ENCODE measurements around the gene IP6K2.
A peak's percentile ranks its signal among the peaks of the same experiment; 100 is the strongest.

The IP6K2 gene

DNA sequence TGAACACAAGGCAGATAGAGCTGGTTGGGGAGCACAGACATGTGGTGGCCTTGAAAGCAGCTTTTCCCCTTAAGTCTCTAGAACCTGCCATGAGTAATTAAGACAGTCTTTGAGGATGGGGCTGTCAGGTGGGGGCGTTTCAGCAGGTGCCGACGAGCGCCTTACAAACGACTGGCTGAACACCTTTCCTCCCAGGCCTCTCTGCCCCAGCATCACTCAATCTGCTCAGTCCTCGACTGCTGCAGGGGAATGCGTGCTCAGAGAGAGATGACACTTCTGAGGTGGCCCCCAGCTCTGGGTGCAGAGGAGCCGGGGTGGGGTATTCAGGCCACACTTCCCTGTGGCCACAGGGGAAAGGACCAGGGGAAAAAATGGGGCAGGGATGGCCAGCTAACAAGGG, 23.2 kb downstream of the IP6K2 start:
- no peak for DNase-seq (ENCODE audit: low read depth)
- H3K4me3 ChIP-seq (ENCODE audit: low read depth, low read length): peak overlapping the region; percentile 36

DNA sequence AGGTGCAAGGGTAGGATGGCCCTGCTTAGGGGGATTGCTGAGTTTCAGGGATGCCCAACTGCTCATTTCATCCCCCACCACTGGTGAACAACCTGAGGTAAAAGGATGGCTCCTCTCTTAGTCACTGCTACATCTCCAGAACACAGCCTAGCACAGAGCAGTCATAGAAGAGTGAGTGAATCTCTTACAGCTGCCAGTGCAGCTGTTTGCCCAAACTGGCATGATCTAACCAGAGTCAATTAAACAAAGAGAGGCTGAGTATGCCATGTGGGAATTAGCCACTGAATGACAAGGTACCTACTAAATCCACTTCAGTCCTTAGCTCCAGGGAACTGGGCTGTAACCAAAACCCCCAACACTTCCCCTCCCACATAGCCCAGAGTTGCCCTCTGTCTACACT, 24.5 kb downstream of the IP6K2 start:
- no peak for DNase-seq (ENCODE audit: low read depth)
- no peak overlapping the region for H3K4me3 ChIP-seq (ENCODE audit: low read depth, low read length)

DNA sequence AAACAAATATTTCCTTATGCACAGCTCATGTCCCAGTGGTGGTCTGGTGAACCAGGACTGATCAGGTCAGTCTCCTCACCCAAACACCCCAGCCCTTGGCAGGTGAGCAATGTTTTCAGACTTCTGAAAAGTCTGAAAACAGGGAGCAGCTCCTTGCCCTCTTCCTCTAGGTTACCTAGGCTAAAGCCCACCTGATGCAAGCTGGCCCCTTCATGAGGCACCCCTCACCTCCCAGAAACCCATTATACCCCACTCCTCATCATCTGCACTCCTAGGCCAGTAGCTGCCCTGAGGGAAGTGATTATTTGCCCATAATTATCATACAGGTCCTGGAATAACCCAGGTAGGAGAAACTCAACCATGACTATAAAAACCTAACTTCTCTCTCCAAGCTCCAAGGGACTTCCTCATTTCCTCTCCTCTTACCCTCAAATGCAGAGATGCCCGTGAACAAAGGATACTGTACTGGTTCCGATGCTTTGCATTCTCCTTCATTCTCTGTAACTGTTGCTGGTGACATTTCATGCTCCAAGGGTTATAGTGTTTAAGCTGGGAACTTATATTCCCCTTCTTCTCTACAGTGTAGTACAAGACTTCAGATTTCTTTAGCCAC, 26.1 kb downstream of the IP6K2 start:
- H3K4me3 ChIP-seq (ENCODE audit: low read depth, low read length): no peak overlapping the region
- DNase-seq (ENCODE audit: low read depth): no peak

DNA sequence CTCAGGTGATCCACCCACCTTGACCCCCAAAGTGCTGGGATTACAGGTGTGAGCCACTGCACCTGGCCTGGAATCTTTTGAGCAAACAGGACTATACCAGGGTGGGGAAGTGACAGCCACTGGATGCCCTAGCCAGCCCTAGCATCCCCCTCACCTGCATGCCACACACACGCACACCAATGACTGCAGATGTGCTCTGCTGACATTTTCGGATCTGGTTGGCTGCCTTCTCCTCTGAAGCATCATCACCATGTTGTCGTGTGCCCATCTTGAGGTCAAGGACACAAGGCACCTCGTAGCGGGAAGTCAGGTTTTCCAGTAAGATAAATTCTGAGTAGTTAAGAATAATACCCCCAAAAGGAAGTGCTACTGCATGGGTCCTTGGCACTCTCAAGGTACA, 27.6 kb downstream of the IP6K2 start:
- DNase-seq (ENCODE audit: low read depth): no peak
- no peak overlapping the region for H3K4me3 ChIP-seq (ENCODE audit: low read depth, low read length)

DNA sequence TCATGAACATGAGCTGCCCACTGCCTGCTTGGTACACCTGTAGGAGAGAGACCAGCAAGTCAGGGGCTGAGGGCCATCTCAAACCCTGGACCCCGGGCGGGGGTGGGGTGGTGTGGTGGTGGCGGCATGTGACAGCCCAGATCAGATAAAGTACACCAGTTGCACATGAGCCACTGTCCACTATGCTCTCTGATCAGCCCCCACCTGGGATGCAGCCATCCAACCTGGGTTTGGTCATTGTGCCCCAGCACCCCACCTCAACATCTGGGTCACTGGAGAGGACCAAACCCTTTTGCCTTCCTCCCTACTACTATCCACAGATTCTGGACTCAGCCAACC, 28.3 kb downstream of the IP6K2 start:
- no peak overlapping the region for H3K4me3 ChIP-seq (ENCODE audit: low read depth, low read length)
- DNase-seq (ENCODE audit: low read depth): no peak

DNA sequence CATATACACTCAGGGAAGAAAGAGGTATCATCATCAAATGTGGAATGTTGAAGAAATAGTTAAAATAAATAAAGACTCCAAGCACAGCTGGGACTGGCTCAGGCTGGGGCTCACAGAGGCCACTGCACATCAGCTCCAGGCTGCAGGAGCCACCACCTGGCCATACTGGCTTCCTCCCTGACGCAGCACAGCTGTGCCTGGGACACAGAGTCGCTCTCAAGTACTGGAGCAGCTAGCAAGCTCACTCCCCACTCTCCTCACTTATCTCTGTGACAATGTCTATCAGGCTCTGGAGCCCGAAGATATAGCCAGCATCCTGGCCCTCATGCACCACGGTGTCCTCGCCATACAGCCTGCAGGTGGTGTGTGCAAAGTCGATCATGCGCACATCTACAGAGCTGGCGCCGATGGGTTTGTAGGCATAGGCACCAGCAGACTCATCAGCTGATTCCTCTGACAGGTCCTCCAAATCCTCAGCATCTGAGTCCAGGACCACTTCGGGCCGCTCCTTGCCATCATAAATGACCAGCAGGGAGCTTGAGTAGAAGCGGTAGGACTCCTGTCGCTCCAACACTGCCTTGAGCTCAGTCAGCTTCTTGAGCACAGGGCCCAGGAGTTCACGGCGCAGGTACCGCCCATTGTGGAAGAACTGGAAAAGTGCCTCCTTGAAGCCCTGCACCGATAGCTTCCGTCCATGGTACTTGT, 28.8 kb downstream of the IP6K2 start:
- DNase-seq (ENCODE audit: low read depth): no peak
- H3K4me3 ChIP-seq (ENCODE audit: low read depth, low read length): no peak overlapping the region

DNA sequence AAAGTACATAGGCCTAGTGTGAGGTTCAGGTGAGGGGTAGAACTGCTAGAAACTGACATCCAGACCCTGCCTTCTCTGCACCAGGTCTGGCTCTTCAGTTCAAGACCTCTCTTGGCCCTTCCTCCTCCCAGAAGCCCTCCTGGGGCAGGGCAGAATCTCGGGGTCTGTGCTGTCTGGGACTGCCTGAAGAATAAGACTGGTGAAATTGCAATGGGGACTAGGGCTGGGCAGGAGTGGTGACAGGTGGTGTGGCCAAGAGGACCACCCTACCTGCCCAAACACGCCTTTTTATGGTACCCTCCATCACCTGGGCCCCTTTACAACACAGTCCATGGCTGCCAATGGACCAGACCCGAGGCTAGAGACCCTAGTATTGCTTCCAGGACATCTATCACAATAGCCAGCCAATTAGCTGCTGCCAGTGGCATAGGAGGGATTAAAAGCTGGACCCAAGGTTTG, 29.8 kb downstream of the IP6K2 start:
- DNase-seq (ENCODE audit: low read depth): no peak

DNA sequence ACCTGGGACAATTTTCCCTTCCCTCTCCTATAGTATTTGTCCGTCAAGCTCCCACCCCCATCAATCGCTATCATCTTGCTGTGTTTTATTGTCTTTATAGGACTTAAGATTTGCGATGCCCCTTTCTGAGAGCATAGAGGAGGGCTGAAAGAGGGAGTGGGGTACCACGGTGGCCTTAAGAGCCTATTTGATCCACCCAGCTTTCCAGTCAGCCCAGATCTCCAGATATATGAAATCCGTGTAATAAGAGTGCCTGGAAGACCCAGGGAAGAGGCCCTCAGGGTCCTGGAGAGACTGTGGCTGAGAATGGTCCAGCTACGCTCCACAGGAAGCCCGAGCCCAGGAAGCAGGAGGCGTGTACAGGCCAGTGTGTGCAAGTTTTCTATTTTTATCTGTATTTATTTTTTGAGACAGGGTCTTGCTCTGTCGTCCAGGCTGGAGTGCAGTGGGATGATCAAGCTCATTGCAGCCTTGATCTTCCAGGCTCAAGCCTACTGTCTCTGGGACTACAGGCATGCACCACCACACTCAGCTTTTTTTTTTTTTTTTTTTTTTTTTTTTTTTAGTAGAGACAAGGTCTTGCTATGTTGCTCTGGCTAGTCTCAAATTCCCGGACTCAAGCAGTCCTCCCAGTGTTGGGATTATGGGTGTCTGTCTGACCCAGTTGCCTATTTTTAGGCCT, 30.3 kb downstream of the IP6K2 start:
- no peak for DNase-seq (ENCODE audit: low read depth)
- no peak overlapping the region for H3K4me3 ChIP-seq (ENCODE audit: low read depth, low read length)

More for the DNA sequence above, 29.8 kb downstream of the IP6K2 start:
- no peak overlapping the region for H3K4me3 ChIP-seq (ENCODE audit: low read depth, low read length)

DNA sequence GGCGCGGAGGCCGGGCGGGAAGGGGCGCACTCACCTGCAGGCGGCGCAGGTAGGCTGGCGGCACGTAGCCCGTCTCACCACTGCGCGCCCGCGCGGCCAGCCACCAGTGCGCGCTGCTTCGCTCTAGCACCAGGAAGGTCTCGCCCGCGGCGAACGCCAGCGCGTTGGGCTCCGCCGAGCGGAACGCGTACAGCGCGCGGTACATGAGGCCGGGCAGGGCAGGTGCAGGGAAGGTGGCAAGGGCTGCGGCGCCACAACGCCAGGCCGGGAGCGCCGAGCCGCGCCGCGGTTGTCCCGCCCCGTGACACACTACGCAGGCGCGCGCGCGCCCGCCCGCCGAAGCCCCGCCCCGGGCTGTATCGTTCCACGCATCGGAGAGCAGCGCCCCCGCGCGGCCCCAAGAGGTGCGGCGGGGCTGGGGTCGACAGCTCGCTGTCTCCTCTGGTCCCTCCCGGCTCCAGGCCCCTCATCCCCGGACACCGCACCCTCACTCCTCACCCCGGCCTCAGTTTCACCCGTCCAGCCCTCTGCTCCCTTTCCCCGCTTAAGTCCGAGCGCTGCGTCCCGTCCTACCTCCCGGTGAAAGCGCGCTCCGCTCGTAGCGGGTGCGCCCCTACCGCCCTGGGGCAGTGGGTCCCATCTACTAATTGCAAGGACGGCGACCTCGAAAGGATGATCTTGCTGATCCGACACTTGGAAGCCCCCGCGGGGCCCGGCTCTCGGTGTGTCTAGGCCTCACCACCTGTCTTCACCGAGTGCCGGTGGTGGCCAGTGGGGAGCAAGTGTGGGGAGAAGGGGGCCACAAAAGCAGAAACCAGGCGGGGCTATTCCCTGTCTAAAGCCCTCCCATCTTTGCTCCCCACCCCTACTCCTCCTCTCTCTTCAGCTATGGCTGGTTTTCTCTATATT, 31.2 kb downstream of the IP6K2 start, which contains the start of gene NCKIPSD:
TSS of gene NCKIPSD (minus strand) at position 313 of the 909 bp plus-strand sequence. CDS start at position 205, 108 bp downstream.
- H3K4me3 ChIP-seq (ENCODE audit: low read depth, low read length): peak within 1 kb of the TSS; percentile 94
- no peak for DNase-seq (ENCODE audit: low read depth)

DNA sequence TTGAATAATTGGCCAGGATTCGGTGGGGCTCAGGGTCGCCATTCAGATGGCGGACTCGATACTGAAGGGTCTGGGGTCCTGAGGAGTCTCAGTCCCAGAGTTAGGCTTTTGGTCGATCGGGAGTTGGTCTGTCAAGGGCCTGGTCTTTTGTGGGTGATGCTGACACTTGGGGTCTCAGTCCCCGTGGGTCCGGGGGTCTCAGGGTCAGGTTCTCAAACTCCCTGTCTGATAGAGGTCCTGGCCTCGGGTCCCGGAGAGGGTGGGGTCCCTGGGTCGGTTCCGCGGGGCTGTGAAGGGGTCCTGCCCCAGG, 31.8 kb downstream of the IP6K2 start:
- H3K4me3 ChIP-seq (ENCODE audit: low read depth, low read length): peak overlapping the region; percentile 94
- no peak for DNase-seq (ENCODE audit: low read depth)

DNA sequence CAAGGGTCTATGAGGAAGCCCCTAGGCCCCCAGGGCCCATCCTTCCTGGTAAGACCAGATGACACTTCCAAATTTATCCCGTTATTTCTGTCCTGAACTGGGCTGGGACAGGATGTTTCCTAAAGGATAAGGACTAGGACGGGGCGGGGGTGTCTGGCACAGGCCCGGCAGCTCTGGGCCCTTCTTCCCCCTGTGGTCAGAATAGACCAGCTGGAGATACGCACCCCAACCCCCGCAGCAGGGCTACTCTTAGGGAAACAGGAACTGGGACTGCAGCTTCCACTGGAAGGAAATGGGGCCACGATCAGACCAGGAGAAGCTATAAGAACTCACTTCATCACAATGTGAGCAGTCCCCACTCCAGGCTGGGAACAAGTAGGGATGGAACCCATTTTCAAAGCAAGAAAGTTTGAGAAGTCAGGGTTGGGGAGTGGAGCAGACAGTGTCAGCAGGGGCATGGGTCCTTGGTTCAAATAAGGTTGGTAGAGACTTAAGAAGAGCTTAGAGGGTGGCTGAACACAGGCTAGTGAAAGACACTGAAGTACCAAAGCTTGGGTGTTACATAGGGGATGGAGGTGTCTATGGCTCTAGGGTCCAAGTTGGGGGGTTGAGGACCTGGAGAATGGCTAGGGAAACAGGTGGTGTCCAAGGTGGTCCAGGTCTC, 32.4 kb downstream of the IP6K2 start:
- peak overlapping the region; percentile 94 for H3K4me3 ChIP-seq (ENCODE audit: low read depth, low read length)

DNA sequence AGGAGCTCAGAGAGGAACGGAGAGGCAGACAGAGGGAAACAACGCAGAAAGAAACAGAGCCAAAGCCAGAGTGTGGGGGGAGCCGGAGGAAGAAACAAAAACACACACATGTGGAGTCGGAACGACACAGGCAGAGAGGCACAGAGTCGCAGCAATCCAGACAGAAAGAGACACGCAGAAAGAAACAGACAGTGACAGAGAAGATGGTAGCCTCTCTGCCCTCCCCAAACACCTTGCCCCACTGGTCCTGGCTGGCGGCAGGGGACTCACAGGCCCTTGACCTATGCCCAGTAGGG, 33.0 kb downstream of the IP6K2 start:
- peak overlapping the region; percentile 94 for H3K4me3 ChIP-seq (ENCODE audit: low read depth, low read length)
- no peak for DNase-seq (ENCODE audit: low read depth)

More for the DNA sequence above, 32.4 kb downstream of the IP6K2 start:
- DNase-seq (ENCODE audit: low read depth): no peak

DNA sequence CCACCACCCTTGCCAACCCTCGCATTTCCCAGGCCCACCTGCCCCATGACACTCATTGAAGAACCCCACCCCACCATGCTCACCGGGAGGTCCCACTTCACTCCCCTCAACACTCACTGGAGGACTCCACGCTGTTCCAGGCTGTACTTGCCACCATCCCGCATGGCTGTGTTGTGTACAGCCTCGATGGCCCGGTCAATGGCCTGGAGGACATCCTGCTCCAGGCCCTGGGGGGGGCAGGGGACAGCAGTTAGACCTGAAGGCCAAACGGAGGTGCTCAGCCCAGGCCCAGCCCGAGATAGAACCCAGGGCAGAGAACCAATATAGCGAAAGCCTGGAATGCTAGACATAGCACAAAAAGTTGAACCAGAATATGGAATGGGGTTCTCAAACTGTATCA, 34.2 kb downstream of the IP6K2 start:
- no peak overlapping the region for H3K4me3 ChIP-seq (ENCODE audit: low read depth, low read length)
- DNase-seq (ENCODE audit: low read depth): no peak

DNA sequence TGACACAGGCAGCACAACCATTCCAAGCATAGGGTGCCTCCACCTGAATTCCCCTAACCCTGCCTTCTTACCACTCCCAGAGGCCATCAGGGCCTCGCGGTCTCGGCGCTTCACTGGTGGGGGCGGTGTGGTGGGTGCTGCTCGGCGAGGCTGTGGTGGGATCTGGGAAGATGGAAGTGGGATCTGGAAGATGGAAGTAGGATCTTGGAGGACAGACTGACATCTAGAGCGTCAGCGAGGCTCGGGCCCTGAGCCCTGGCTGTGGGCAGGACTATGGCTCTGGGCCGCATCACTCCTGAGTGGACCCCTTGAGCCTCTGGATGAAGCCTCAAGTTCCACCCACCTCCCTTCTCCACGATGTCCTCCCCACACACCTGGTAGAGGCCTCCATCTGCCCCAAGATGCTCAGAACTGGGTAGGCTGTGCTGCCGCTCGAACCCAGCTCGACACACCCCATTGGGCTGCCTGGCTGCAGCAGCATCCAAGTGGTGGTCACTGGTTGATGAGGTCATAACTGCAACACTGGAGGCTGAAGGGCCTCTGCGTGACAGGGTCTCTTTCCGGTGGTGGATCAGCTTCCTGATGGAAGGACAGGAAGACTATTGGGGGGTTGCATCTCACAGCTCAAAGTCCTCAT, 34.9 kb downstream of the IP6K2 start:
- no peak for DNase-seq (ENCODE audit: low read depth)
- no peak overlapping the region for H3K4me3 ChIP-seq (ENCODE audit: low read depth, low read length)

DNA sequence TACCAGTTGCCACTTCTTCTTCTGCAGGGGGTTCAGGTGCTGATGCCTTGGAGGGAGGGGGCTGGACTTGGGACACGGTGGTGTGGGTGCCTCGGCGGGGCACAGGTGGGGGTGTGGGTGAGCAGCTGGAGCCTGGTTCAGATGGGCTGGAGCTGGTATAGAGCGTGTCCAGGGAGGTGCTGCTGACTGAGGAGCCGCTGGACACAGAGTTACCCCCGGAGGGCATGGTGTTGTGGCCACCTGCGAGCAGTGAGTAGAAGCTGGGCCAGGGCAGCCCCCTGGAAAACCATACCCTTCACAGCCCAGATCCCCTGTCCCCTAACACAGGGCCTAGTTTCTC, 35.5 kb downstream of the IP6K2 start:
- H3K4me3 ChIP-seq (ENCODE audit: low read depth, low read length): no peak overlapping the region
- DNase-seq (ENCODE audit: low read depth): no peak

DNA sequence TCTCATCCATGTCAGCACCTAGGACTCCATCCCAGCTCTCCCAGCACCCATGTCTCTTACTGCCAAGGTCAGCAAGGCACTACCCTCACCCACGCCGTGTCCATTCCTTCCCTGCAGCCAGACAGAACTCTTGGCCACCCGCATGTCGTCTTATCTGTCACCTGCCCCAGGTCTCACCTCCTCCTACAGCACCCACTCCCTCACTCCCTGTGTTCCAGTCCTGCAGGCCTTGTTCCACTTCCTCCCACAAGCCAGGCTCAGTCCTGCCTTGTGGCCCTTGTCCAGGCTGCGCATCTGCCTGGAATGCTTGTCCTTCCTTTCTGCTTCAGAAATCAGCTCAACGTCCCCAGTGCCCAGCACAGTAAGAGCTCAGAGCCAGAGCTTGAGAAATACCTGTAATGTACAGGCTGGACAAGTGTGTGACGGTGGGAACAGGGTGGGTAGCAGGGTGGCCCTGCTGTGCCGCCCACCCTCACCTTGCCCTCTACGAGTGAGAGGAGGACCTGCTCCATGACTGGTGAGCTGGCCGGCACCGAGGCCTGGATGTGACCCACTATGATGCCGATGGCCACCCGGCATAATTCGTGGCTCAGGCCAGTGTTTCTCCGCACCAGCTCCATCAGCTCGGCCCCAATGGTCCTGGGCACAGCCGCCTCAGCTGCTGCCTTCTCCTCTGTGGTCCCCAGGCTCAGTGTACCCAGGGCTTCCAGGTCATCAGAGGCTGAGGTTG, 36.0 kb downstream of the IP6K2 start:
- no peak overlapping the region for H3K4me3 ChIP-seq (ENCODE audit: low read depth, low read length)
- no peak for DNase-seq (ENCODE audit: low read depth)

DNA sequence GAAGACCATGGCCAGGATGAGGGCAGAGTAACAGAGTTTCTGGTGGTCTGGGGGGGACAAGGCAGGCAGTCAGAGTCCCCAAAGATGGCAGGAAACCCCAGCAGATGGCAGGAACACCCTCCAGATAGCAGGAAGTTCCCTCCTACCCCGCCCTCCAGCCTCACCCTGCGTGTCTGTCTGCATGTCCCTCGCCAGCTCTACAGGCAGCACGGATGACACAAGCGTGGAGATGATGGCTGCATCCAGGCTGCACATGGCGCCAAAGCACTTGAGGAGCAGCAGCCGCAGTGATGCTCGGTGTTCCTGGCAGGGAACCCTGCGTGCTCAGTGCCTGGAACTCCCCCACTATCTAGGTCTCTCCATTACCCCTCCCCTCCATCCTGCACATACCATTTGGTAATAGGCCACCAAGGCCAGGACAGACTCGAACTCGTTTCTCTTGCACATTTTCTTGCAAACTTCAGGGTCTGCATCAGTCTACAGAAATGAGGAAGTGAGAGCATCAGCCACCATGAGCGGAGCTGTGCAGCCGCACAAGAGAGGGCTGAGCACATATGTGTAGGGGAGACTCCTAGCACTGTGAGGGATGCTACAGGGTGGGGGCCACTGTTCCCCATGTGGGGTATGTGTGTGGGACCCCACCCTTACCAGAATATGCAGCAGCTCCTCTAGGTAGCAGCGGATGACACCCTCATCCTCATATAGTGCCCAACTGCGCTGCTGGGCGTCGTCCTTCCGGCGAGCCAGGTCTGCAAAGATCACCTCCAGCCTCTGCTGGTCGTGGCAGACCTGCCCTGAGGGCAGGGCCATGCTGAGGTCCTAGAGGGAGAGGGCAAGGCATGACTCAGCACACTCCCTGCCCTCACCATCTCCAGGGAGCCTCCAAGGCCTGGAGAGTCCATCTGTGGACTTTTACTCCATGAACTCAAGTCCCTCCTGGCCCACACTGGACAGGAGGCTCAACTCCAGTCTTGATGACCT, 37.3 kb downstream of the IP6K2 start:
- DNase-seq (ENCODE audit: low read depth): no peak
- H3K4me3 ChIP-seq (ENCODE audit: low read depth, low read length): no peak overlapping the region

All from skeletal muscle cell (primary cell).